GM12878 (cell line): ENCODE results near the gene NADSYN1. TPM values are rescaled to one million over a fixed set of nuclear protein-coding genes. Genes with fewer than 3 reads are reported as not detected.

Experiments
- ATAC-seq: fragments of 200-7000 bp; cut with Tn5 transposase; 3 replicates; pipeline ENCODE4 v1.9.1; 2020; ENCODE audit warnings: mild to moderate bottlenecking, moderate library complexity
- BruUV-seq: library from RNA; stranded (reverse); fragments of 400-500 nt; replicated peaks from 2 replicates; lab custom pipeline; 2021; lab: Mats Ljungman, UMichigan
- CTCF ChIA-PET: fragments of 300-600 bp; sonication (Branson Sonifier 250); formaldehyde crosslinking; extraction: SDS; loops from one replicate; lab custom pipeline; 2021; ENCODE audit warnings: inconsistent platforms; lab: Yijun Ruan, JAX
- POLR2A ChIA-PET: fragments of 350-600 bp; formaldehyde crosslinking; extraction: SDS; loops from one replicate; lab custom pipeline; 2021; ENCODE audit warnings: inconsistent platforms; lab: Charles Lee
- RAD21 ChIA-PET: fragments of 300-600 bp; sonication (Branson Sonifier 250); formaldehyde crosslinking; loops from one replicate; lab custom pipeline; 2023; ENCODE audit warnings: antibody characterized with exemption; ENCODE audit not compliant: unreplicated experiment; lab: Charles Lee
- SMC1A ChIA-PET: fragments of 300-600 bp; sonication (Branson Sonifier 250); formaldehyde crosslinking; loops from one replicate; lab custom pipeline; 2023; ENCODE audit not compliant: unreplicated experiment, uncharacterized antibody; lab: Charles Lee
- DNase-seq: peaks from one replicate; pipeline ENCODE4 v3.0.0-alpha.2; 2011; ENCODE audit warnings: low read depth, low spot score
- FAIRE-seq: peaks from 3 replicates; lab custom pipeline; 2011; peaks lifted over from hg19 to GRCh38; lab: Jason Lieb, UNC
- H2AFZ ChIP-seq: 2 replicates; pipeline ENCODE4 v1.6.0; 2011; ENCODE audit warnings: low read depth, low read length, control low read depth; ENCODE audit not compliant: control insufficient read depth
- H3K27ac ChIP-seq: 2 replicates; pipeline ENCODE4 v1.5.1; 2011; ENCODE audit warnings: control low read depth; ENCODE audit not compliant: control insufficient read depth, insufficient read depth
- H3K27me3 ChIP-seq, 2 experiments: replicated peaks in 1 of 2; 2 replicates each; pipeline versions ENCODE4 v1.6.0 to v1.6.1; 2011; ENCODE audit warnings: low read length in 1 of 2; ENCODE audit not compliant: control insufficient read depth in 2 of 2, insufficient read depth in 2 of 2
- H3K36me3 ChIP-seq, 2 experiments: 2 replicates each; pipeline ENCODE4 v1.5.1; 2011; ENCODE audit warnings: low read length in 1 of 2; ENCODE audit not compliant: control insufficient read depth in 2 of 2, insufficient read depth in 2 of 2
- H3K4me1 ChIP-seq: 2 replicates; pipeline ENCODE4 v1.6.1; 2011; ENCODE audit warnings: mild to moderate bottlenecking, low read length, moderate library complexity, mixed read lengths; ENCODE audit not compliant: control insufficient read depth, insufficient read depth
- H3K4me2 ChIP-seq: 2 replicates; pipeline ENCODE4 v1.6.0; 2011; ENCODE audit warnings: control low read depth; ENCODE audit not compliant: control insufficient read depth, insufficient read depth
- H3K4me3 ChIP-seq: fragments of 200-600 bp; sonication (generic); 2 replicates; pipeline ENCODE4 v1.5.1; 2016
- H3K79me2 ChIP-seq: 2 replicates; pipeline ENCODE4 v1.6.0; 2011; ENCODE audit warnings: low read length; ENCODE audit not compliant: control insufficient read depth, insufficient read depth
- H3K9ac ChIP-seq: 2 replicates; pipeline ENCODE4 v1.8.0; 2011; ENCODE audit warnings: low read length, control low read depth, mixed read lengths; ENCODE audit not compliant: control insufficient read depth, insufficient read depth
- H3K9me3 ChIP-seq: replicated peaks from 3 replicates; pipeline ENCODE4 v1.5.1; 2011; ENCODE audit warnings: mild to moderate bottlenecking, low read length; ENCODE audit not compliant: control insufficient read depth, insufficient read depth
- H4K20me1 ChIP-seq: 2 replicates; pipeline ENCODE4 v1.6.0; 2011; ENCODE audit not compliant: control insufficient read depth, insufficient read depth
- WRNIP1 ChIP-seq: IDR thresholded peaks from 2 replicates; pipeline ENCODE4 v1.6.1; 2011; ENCODE audit warnings: low read depth, low read length, improper control_type of control experiment, borderline replicate concordance
- ZSCAN29 ChIP-seq: fragments of 450-650 bp; IDR thresholded peaks from 2 replicates; pipeline ENCODE4 v1.6.1; 2017; ENCODE audit warnings: mild to moderate bottlenecking, moderate library complexity
- WGBS: methylation state at CpG from one replicate; pipeline ENCODE4 v1.1.6; 2016; ENCODE audit warnings: low lambda C conversion rate; ENCODE audit not compliant: insufficient replicate concordance, insufficient coverage; ENCODE audit errors: missing lambda C conversion rate; 5-methylcytosine and 5-hydroxymethylcytosine counted together
- in situ Hi-C: fragments of 300-500 bp; cut with MboI; formaldehyde crosslinking; loops from 9 replicates; pipeline ENCODE4 v1.14.3; 2018; ENCODE audit warnings: mixed read lengths
- intact Hi-C: fragments of 100-400 bp; cut with micrococcal nuclease; formaldehyde crosslinking; loops from one replicate; pipeline ENCODE4 v1.14.2; 2022; ENCODE audit not compliant: unreplicated experiment
- polyA plus RNA-seq, 11 experiments: library from polyadenylated mRNA; depleted of rRNA in 4 of 11; unstranded in 6 of 11; stranded (reverse) in 5 of 11; fragments of >200 nt; fragmentation: Nextera tagmentation in 4 of 11; fragmentation: Illumina TruSeq in 1 of 11; extraction: Ambion mirVana in 4 of 11; extraction: Trizol in 1 of 11; gene quantifications; 1 replicate in 1 of 11; 2 replicates in 10 of 11; pipeline versions ENCODE4 v1.2.1 to v1.2.3, GENCODE V29; 2011 to 2016; ENCODE audit warnings: inconsistent platforms in 2 of 11, missing spikeins in 2 of 11, low read depth in 1 of 11
- total RNA-seq, 4 experiments: library from RNA; depleted of rRNA in 3 of 4; stranded (reverse); fragments of >200 nt in 3 of 4; fragmentation: Illumina TruSeq in 1 of 4; extraction: Trizol in 1 of 4; gene quantifications; 2 replicates each; pipeline versions ENCODE4 v1.2.1 to v1.2.3, GENCODE V29; 2013 to 2021
- TF ChIP-seq, protein P1 (sequence below): IDR thresholded peaks from 2 replicates; pipeline ENCODE4 v1.6.1; 2012; ENCODE audit warnings: mild to moderate bottlenecking, low read depth, low read length

NADSYN1 gene
- total and polyA plus RNA-seq, 10 of the 15 experiments (the other 5 are each of a cell fraction or from before 2014, with no cell fraction given): 12.2 to 90.2 (median 69.5) TPM

DNA sequence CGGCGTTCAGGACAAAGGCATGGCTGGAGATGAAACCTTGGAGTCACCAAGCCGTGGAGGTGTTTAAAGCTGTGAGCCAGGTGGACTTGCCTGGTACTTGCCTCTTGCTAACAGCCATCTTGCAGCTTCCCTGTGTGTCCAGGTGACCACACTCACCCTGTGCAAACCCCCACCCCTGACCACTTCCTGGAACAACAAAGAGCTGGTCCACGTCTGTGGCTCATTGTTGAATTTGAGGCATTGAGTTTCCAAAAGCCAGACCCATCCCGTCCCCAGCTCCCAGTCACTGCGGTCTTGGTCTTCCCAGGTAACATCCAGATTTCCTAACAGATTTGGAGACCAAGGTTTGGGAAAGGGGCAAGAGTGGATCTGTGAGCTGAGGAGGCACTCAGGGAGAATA, 23.3 kb upstream of the NADSYN1 start:
- POLR2A ChIA-PET: interaction anchor here (0.6 kb wide), 2 partner anchors 16 to 72 kb away, joined by 4 to 5 read pairs; no protein-coding TSS in a partner anchor
- DNase-seq (no peak), FAIRE-seq (no peak), ATAC-seq (no peak)
- Histone ChIP-seq H3K27me3 (no peaks in the 10 kb centered on the region), H3K9ac (no peak overlapping the region), H3K36me3 (no peaks in the 10 kb centered on the region; a peak in 1 of 4 replicates), H3K27ac (no peak overlapping the region), H3K4me2 (no peak overlapping the region), H3K4me1 (peaks cover 13% of the 10 kb centered on the region), H4K20me1 (no peaks in the 10 kb centered on the region), H2AFZ (no peak overlapping the region), H3K79me2 (no peaks in the 10 kb centered on the region), H3K9me3 (peaks cover 2% of the 10 kb centered on the region; the same call in 1 of the 3 replicates), H3K4me3 (no peak overlapping the region)
- intact Hi-C loops (loop anchor here (10.0 kb wide), 1 partner anchor 135 kb away; the partner anchor contains the start of gene KRTAP5-10), in situ Hi-C loops (no loop called here)
- no peak for TF ChIP-seq WRNIP1
- TF ChIP-seq, protein P1, sequence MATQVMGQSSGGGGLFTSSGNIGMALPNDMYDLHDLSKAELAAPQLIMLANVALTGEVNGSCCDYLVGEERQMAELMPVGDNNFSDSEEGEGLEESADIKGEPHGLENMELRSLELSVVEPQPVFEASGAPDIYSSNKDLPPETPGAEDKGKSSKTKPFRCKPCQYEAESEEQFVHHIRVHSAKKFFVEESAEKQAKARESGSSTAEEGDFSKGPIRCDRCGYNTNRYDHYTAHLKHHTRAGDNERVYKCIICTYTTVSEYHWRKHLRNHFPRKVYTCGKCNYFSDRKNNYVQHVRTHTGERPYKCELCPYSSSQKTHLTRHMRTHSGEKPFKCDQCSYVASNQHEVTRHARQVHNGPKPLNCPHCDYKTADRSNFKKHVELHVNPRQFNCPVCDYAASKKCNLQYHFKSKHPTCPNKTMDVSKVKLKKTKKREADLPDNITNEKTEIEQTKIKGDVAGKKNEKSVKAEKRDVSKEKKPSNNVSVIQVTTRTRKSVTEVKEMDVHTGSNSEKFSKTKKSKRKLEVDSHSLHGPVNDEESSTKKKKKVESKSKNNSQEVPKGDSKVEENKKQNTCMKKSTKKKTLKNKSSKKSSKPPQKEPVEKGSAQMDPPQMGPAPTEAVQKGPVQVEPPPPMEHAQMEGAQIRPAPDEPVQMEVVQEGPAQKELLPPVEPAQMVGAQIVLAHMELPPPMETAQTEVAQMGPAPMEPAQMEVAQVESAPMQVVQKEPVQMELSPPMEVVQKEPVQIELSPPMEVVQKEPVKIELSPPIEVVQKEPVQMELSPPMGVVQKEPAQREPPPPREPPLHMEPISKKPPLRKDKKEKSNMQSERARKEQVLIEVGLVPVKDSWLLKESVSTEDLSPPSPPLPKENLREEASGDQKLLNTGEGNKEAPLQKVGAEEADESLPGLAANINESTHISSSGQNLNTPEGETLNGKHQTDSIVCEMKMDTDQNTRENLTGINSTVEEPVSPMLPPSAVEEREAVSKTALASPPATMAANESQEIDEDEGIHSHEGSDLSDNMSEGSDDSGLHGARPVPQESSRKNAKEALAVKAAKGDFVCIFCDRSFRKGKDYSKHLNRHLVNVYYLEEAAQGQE: no peak
- TF ChIP-seq ZSCAN29: no peak
- RAD21 ChIA-PET: no interaction called here
- WGBS: 59% methylated on average over 6 of the region's 6 CpGs
- no TSS peak for BruUV-seq
- CTCF ChIA-PET: interaction anchor here (0.8 to 1.2 kb wide), 3 partner anchors 8 to 122 kb away, joined by 3 read pairs; no protein-coding TSS in a partner anchor
- SMC1A ChIA-PET: interaction anchor here (0.6 kb wide), 1 partner anchor 140 kb away, joined by 3 read pairs; no protein-coding TSS in a partner anchor
